ENCODE results near the gene TMC1. TPM values are rescaled to one million over a fixed set of nuclear protein-coding genes. Genes with fewer than 3 reads are reported as not detected.

The TMC1 gene
- total and polyA plus RNA-seq, 2 of the 8 experiments (the other 6 are each of a cell fraction or from before 2014, with no cell fraction given), result 0.95 to 0.98 TPM

DNA sequence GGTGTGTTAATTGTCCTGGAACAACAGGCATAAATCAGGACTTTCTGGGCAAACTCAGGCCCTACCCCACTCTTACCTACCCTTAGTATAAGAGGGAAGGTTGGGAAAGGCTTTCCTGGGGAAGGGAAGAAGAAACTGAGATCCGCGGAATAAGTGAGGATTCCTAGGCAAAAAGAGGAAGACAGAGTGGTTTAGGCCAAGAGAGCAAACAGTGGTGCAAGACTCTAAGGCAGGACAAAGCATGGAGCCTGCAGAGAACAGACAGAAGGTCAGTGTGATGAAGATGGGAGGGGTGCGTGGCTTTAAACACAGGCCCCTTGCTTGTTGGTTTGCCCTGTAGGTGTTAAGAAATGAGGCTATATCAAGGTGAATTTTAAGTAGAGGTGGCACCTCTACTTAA lies 69.4 kb downstream of the TMC1 start (continued):
- TF ChIP-seq, protein P1, sequence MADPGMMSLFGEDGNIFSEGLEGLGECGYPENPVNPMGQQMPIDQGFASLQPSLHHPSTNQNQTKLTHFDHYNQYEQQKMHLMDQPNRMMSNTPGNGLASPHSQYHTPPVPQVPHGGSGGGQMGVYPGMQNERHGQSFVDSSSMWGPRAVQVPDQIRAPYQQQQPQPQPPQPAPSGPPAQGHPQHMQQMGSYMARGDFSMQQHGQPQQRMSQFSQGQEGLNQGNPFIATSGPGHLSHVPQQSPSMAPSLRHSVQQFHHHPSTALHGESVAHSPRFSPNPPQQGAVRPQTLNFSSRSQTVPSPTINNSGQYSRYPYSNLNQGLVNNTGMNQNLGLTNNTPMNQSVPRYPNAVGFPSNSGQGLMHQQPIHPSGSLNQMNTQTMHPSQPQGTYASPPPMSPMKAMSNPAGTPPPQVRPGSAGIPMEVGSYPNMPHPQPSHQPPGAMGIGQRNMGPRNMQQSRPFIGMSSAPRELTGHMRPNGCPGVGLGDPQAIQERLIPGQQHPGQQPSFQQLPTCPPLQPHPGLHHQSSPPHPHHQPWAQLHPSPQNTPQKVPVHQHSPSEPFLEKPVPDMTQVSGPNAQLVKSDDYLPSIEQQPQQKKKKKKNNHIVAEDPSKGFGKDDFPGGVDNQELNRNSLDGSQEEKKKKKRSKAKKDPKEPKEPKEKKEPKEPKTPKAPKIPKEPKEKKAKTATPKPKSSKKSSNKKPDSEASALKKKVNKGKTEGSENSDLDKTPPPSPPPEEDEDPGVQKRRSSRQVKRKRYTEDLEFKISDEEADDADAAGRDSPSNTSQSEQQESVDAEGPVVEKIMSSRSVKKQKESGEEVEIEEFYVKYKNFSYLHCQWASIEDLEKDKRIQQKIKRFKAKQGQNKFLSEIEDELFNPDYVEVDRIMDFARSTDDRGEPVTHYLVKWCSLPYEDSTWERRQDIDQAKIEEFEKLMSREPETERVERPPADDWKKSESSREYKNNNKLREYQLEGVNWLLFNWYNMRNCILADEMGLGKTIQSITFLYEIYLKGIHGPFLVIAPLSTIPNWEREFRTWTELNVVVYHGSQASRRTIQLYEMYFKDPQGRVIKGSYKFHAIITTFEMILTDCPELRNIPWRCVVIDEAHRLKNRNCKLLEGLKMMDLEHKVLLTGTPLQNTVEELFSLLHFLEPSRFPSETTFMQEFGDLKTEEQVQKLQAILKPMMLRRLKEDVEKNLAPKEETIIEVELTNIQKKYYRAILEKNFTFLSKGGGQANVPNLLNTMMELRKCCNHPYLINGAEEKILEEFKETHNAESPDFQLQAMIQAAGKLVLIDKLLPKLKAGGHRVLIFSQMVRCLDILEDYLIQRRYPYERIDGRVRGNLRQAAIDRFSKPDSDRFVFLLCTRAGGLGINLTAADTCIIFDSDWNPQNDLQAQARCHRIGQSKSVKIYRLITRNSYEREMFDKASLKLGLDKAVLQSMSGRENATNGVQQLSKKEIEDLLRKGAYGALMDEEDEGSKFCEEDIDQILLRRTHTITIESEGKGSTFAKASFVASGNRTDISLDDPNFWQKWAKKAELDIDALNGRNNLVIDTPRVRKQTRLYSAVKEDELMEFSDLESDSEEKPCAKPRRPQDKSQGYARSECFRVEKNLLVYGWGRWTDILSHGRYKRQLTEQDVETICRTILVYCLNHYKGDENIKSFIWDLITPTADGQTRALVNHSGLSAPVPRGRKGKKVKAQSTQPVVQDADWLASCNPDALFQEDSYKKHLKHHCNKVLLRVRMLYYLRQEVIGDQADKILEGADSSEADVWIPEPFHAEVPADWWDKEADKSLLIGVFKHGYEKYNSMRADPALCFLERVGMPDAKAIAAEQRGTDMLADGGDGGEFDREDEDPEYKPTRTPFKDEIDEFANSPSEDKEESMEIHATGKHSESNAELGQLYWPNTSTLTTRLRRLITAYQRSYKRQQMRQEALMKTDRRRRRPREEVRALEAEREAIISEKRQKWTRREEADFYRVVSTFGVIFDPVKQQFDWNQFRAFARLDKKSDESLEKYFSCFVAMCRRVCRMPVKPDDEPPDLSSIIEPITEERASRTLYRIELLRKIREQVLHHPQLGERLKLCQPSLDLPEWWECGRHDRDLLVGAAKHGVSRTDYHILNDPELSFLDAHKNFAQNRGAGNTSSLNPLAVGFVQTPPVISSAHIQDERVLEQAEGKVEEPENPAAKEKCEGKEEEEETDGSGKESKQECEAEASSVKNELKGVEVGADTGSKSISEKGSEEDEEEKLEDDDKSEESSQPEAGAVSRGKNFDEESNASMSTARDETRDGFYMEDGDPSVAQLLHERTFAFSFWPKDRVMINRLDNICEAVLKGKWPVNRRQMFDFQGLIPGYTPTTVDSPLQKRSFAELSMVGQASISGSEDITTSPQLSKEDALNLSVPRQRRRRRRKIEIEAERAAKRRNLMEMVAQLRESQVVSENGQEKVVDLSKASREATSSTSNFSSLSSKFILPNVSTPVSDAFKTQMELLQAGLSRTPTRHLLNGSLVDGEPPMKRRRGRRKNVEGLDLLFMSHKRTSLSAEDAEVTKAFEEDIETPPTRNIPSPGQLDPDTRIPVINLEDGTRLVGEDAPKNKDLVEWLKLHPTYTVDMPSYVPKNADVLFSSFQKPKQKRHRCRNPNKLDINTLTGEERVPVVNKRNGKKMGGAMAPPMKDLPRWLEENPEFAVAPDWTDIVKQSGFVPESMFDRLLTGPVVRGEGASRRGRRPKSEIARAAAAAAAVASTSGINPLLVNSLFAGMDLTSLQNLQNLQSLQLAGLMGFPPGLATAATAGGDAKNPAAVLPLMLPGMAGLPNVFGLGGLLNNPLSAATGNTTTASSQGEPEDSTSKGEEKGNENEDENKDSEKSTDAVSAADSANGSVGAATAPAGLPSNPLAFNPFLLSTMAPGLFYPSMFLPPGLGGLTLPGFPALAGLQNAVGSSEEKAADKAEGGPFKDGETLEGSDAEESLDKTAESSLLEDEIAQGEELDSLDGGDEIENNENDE (IDR thresholded peaks at IDR 0.05; ENCODE audit: insufficient replicate concordance, low read length), result no peak
- TF ChIP-seq, protein P2, sequence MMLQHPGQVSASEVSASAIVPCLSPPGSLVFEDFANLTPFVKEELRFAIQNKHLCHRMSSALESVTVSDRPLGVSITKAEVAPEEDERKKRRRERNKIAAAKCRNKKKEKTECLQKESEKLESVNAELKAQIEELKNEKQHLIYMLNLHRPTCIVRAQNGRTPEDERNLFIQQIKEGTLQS (IDR thresholded peaks at IDR 0.05; ENCODE audit: insufficient read depth, low read depth, low read length), result no peak

Data from H1 (cell line).